HEK293 (cell line): ENCODE data around the gene OVOL2.

ENCODE experiments used
- CTCF ChIA-PET: fragments of 350-600 bp; formaldehyde crosslinking; extraction: SDS; loops from one replicate; lab custom pipeline; 2021; ENCODE audit warnings: antibody characterized with exemption; lab: Yijun Ruan, JAX
- POLR2A ChIA-PET: fragments of 300-600 bp; formaldehyde crosslinking; extraction: SDS; loops from one replicate; lab custom pipeline; 2020; ENCODE audit warnings: antibody characterized with exemption, inconsistent platforms; lab: Yijun Ruan, JAX
- H3K27ac ChIP-seq: fragments of 200-500 bp; sonication (Bioruptor generic); 2 replicates; pipeline ENCODE4 v1.5.1; 2014; ENCODE audit warnings: low read depth, low read length, control low read depth, inconsistent platforms; ENCODE audit errors: extremely low read depth
- H3K36me3 ChIP-seq, 2 experiments: fragments of 200-500 bp in 1 of 2; sonication (Bioruptor generic) in 1 of 2; 1 replicate in 1 of 2; 2 replicates in 1 of 2; pipeline ENCODE4 v1.5.1; 2014 to 2017; ENCODE audit warnings: inconsistent platforms in 2 of 2, low read length in 2 of 2; ENCODE audit not compliant: control insufficient read depth in 2 of 2, insufficient read depth in 1 of 2
- H3K4me1 ChIP-seq: fragments of 200-500 bp; sonication (Bioruptor generic); 2 replicates; pipeline ENCODE4 v1.5.1; 2014; ENCODE audit warnings: mild to moderate bottlenecking, low read length, inconsistent platforms; ENCODE audit not compliant: control insufficient read depth, insufficient read depth
- H3K4me3 ChIP-seq: 2 replicates; pipeline ENCODE4 v1.5.1; 2011; ENCODE audit warnings: low read depth, mild to moderate bottlenecking, control low read depth, low read length, moderate library complexity
- H3K9me3 ChIP-seq: fragments of 200-500 bp; sonication (Bioruptor generic); 2 replicates; pipeline ENCODE4 v1.5.1; 2014; ENCODE audit warnings: low read depth, low read length, inconsistent platforms; ENCODE audit not compliant: control insufficient read depth, insufficient read depth
- PRDM2 ChIP-seq: fragments of 450-650 bp; formaldehyde crosslinking; IDR thresholded peaks from 2 replicates; pipeline ENCODE4 v1.5.1; 2016; ENCODE audit warnings: missing biosample characterization, missing genetic modification characterization, borderline replicate concordance
- YY1 ChIP-seq: fragments of 450-650 bp; formaldehyde crosslinking; IDR thresholded peaks from 2 replicates; pipeline ENCODE4 v1.5.1; 2018; ENCODE audit warnings: missing biosample characterization, missing genetic modification characterization
- ZBTB17 ChIP-seq: fragments of 450-650 bp; formaldehyde crosslinking; IDR thresholded peaks from 2 replicates; pipeline ENCODE4 v1.5.1; 2016; ENCODE audit warnings: missing biosample characterization, missing genetic modification characterization
- ZFP3 ChIP-seq: fragments of 450-650 bp; formaldehyde crosslinking; IDR thresholded peaks from 2 replicates; pipeline ENCODE4 v1.5.1; 2016; ENCODE audit warnings: low read depth, missing biosample characterization, missing genetic modification characterization
- ZNF132 ChIP-seq: fragments of 450-650 bp; formaldehyde crosslinking; IDR thresholded peaks from 2 replicates; pipeline ENCODE4 v1.5.1; 2017; ENCODE audit warnings: missing biosample characterization, missing genetic modification characterization, borderline replicate concordance
- ZNF140 ChIP-seq: fragments of 450-650 bp; formaldehyde crosslinking; IDR thresholded peaks from 2 replicates; pipeline ENCODE4 v1.5.1; 2016; ENCODE audit warnings: missing biosample characterization, missing genetic modification characterization
- ZNF155 ChIP-seq: fragments of 450-650 bp; formaldehyde crosslinking; IDR thresholded peaks from 2 replicates; pipeline ENCODE4 v1.5.1; 2016; ENCODE audit warnings: missing biosample characterization, missing genetic modification characterization
- ZNF280C ChIP-seq: fragments of 450-650 bp; formaldehyde crosslinking; IDR thresholded peaks from 2 replicates; pipeline ENCODE4 v1.5.1; 2016; ENCODE audit warnings: missing biosample characterization, missing genetic modification characterization
- ZNF302 ChIP-seq: fragments of 450-650 bp; formaldehyde crosslinking; IDR thresholded peaks from 2 replicates; pipeline ENCODE4 v1.5.1; 2016; ENCODE audit warnings: missing biosample characterization, missing genetic modification characterization, low read depth
- ZNF354C ChIP-seq: fragments of 450-650 bp; formaldehyde crosslinking; IDR thresholded peaks from 2 replicates; pipeline ENCODE4 v1.5.1; 2016; ENCODE audit warnings: missing biosample characterization, missing genetic modification characterization, low read depth, borderline replicate concordance
- ZNF488 ChIP-seq: fragments of 450-650 bp; formaldehyde crosslinking; IDR thresholded peaks from 2 replicates; pipeline ENCODE4 v1.5.1; 2016; ENCODE audit warnings: missing biosample characterization, missing genetic modification characterization
- ZNF560 ChIP-seq: fragments of 450-650 bp; formaldehyde crosslinking; IDR thresholded peaks from 2 replicates; pipeline ENCODE4 v1.5.1; 2017; ENCODE audit warnings: missing biosample characterization, missing genetic modification characterization, borderline replicate concordance
- ZNF623 ChIP-seq: fragments of 450-650 bp; formaldehyde crosslinking; IDR thresholded peaks from 2 replicates; pipeline ENCODE4 v1.5.1; 2016; ENCODE audit warnings: missing biosample characterization, missing genetic modification characterization
- ZNF645 ChIP-seq: fragments of 450-650 bp; formaldehyde crosslinking; IDR thresholded peaks from 2 replicates; pipeline ENCODE4; 2016; ENCODE audit warnings: missing biosample characterization, missing genetic modification characterization
- ZNF654 ChIP-seq: fragments of 450-650 bp; formaldehyde crosslinking; IDR thresholded peaks from 2 replicates; pipeline ENCODE4 v1.5.1; 2016; ENCODE audit warnings: low read depth, missing biosample characterization, missing genetic modification characterization
- TF ChIP-seq, protein P1 (sequence below): fragments of 450-650 bp; formaldehyde crosslinking; IDR thresholded peaks from 2 replicates; pipeline ENCODE4 v1.5.1; 2016; ENCODE audit warnings: missing biosample characterization, missing genetic modification characterization
- TF ChIP-seq, protein P2 (sequence below): fragments of 450-650 bp; formaldehyde crosslinking; IDR thresholded peaks from 2 replicates; pipeline ENCODE4 v1.5.1; 2016; ENCODE audit warnings: missing biosample characterization, missing genetic modification characterization

OVOL2 gene

DNA sequence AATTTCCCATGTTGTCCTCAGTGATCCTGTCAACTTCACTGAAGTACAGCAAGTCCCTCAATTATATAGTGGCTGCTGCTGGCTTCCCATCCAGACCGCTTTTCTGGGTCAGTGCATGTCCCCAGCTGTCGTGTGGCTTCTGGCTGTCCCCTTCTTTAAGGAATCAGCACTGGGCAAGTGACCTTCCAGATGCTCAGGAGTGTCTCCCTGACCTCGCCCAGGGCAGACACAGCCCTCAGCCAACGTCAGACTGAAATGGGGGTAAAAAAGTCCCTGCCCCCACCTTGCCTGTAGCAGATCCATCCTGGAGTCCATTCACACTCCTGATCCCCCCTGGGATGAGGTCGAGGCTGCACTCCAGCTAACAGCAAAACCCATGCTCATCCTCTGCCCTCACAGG is 23.7 kb downstream of the OVOL2 start (continued):
- no peak for TF ChIP-seq PRDM2 (tag by site-specific recombination)

DNA sequence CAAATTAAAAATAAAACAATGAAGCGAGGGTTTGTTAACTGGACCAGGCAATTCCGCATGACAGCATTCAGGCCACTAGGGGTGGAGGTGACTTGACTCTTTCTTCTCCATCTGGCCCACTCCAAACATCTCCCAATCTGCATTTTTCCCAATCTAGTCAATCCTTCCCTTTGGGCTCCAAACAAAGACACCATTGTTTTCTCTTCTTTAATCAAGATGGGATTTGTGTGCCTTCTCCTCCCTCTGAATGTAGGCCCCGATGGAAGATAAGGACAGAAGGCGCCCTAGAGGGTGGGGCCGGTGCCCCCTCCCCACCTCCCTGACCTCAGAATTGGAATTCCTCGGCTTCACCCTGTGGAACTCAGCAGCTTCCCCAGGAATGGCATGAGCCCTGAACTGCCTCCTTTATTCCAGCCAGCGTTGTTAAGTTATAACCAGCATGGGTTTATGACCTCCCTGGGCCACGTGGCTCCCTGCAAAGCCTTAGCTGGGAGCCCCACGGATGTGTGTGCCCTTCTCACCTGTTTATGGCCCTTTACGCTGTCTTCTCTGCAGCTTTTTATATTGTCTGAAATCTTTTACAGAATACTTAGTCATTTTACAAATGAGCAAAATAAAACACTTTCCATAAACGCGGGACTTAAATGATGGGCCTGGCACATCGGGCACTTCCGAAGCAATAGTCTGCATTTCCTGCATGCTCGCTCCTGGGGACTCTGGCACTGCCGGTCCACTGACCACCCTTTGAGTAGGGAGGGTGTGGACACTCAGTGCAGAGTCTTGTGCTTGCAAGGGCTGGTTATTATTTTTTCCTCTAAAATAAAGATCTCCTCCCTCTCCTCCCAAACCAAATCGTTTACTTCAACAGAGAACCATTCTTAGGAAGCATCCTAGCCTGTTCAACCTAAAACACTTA is 24.5 kb downstream of the OVOL2 start:
- CTCF ChIA-PET: interaction anchor here (0.7 to 0.9 kb wide), 2 partner anchors 37 to 243 kb away, joined by 3 read pairs; no protein-coding TSS in a partner anchor
- no peaks in the 10 kb centered on the region for H3K4me1 ChIP-seq
- no peaks in the 10 kb centered on the region for H3K9me3 ChIP-seq
- no peak overlapping the region for H3K27ac ChIP-seq
- POLR2A ChIA-PET: no interaction called here
- H3K4me3 ChIP-seq: no peak overlapping the region
- no peaks in the 10 kb centered on the region for H3K36me3 ChIP-seq
- TF ChIP-seq ZNF280C (tag by site-specific recombination): no peak
- TF ChIP-seq ZNF560 (tag by site-specific recombination): no peak
- TF ChIP-seq ZNF354C (tag by site-specific recombination): no peak
- no peak for TF ChIP-seq YY1
- TF ChIP-seq ZNF140 (tag by site-specific recombination): no peak
- TF ChIP-seq ZNF302 (tag by site-specific recombination): no peak
- TF ChIP-seq, protein P1, sequence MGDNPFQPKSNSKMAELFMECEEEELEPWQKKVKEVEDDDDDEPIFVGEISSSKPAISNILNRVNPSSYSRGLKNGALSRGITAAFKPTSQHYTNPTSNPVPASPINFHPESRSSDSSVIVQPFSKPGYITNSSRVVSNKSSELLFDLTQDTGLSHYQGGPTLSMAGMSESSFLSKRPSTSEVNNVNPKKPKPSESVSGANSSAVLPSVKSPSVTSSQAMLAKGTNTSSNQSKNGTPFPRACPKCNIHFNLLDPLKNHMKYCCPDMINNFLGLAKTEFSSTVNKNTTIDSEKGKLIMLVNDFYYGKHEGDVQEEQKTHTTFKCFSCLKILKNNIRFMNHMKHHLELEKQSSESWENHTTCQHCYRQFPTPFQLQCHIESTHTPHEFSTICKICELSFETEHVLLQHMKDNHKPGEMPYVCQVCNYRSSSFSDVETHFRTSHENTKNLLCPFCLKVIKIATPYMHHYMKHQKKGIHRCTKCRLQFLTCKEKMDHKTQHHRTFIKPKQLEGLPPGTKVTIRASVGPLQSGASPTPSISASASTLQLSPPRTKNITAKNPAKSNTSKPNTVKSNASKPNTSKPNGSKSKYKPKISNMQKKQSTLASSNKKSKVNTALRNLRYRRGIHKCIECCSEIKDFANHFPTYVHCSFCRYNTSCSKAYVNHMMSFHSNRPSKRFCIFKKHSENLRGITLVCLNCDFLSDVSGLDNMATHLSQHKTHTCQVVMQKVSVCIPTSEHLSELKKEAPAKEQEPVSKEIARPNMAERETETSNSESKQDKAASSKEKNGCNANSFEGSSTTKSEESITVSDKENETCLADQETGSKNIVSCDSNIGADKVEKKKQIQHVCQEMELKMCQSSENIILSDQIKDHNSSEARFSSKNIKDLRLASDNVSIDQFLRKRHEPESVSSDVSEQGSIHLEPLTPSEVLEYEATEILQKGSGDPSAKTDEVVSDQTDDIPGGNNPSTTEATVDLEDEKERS: no peak
- TF ChIP-seq, protein P2, sequence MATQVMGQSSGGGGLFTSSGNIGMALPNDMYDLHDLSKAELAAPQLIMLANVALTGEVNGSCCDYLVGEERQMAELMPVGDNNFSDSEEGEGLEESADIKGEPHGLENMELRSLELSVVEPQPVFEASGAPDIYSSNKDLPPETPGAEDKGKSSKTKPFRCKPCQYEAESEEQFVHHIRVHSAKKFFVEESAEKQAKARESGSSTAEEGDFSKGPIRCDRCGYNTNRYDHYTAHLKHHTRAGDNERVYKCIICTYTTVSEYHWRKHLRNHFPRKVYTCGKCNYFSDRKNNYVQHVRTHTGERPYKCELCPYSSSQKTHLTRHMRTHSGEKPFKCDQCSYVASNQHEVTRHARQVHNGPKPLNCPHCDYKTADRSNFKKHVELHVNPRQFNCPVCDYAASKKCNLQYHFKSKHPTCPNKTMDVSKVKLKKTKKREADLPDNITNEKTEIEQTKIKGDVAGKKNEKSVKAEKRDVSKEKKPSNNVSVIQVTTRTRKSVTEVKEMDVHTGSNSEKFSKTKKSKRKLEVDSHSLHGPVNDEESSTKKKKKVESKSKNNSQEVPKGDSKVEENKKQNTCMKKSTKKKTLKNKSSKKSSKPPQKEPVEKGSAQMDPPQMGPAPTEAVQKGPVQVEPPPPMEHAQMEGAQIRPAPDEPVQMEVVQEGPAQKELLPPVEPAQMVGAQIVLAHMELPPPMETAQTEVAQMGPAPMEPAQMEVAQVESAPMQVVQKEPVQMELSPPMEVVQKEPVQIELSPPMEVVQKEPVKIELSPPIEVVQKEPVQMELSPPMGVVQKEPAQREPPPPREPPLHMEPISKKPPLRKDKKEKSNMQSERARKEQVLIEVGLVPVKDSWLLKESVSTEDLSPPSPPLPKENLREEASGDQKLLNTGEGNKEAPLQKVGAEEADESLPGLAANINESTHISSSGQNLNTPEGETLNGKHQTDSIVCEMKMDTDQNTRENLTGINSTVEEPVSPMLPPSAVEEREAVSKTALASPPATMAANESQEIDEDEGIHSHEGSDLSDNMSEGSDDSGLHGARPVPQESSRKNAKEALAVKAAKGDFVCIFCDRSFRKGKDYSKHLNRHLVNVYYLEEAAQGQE (tag by site-specific recombination): no peak
- no peak for TF ChIP-seq ZNF488 (tag by site-specific recombination)
- TF ChIP-seq ZNF155 (tag by site-specific recombination): no peak
- TF ChIP-seq ZNF132 (tag by site-specific recombination): no peak
- TF ChIP-seq ZFP3 (tag by site-specific recombination): no peak
- TF ChIP-seq ZNF623 (tag by site-specific recombination): no peak
- no peak for TF ChIP-seq ZBTB17 (tag by site-specific recombination)
- TF ChIP-seq ZNF645 (tag by site-specific recombination): no peak
- no peak for TF ChIP-seq ZNF654
